Measurements from ENCODE around the gene MUC5B. TPM values are rescaled to one million over a fixed set of nuclear protein-coding genes. Genes with fewer than 3 reads are reported as not detected.

MUC5B gene
- total RNA-seq, 1 experiment from 2014 or later = 3.4 TPM

- no peaks in the 10 kb centered on the region for H3K9me3 Mint-ChIP-seq (ENCODE audit: low read depth, unreplicated experiment)
- no peak for DNase-seq
- CTCF ChIA-PET = no interaction called here
- no peaks in the 10 kb centered on the region for H3K4me1 Mint-ChIP-seq (ENCODE audit: low read depth, unreplicated experiment)
- H3K27me3 Mint-ChIP-seq (ENCODE audit: unreplicated experiment) = no peaks in the 10 kb centered on the region
- no peak overlapping the region for H3K4me3 Mint-ChIP-seq (ENCODE audit: low read depth, unreplicated experiment)
- intact Hi-C loops (cut with micrococcal nuclease; ENCODE audit: unreplicated experiment) = no loop called here
- peaks cover 26% of the 10 kb centered on the region for H3K36me3 Mint-ChIP-seq (ENCODE audit: insufficient read depth, unreplicated experiment)
- no TSS peak for BruUV-seq (replicated peaks)
- H3K27ac Mint-ChIP-seq (ENCODE audit: unreplicated experiment) = no peak overlapping the region
- TF ChIP-seq CTCF (IDR thresholded peaks at IDR 0.05; ENCODE audit: unreplicated experiment) = no peak
Measured at GRCh38 chr11:1288426-1289151, 65.7 kb downstream of the MUC5B start.

- TF ChIP-seq CTCF (IDR thresholded peaks at IDR 0.05; ENCODE audit: unreplicated experiment) = no peak
- BruUV-seq (replicated peaks) = no TSS peak
- Mint-ChIP-seq H3K9me3 (ENCODE audit: low read depth, unreplicated experiment) (no peaks in the 10 kb centered on the region), H3K4me3 (ENCODE audit: low read depth, unreplicated experiment) (no peak overlapping the region), H3K27ac (ENCODE audit: unreplicated experiment) (no peak overlapping the region), H3K27me3 (ENCODE audit: unreplicated experiment) (no peaks in the 10 kb centered on the region), H3K4me1 (ENCODE audit: low read depth, unreplicated experiment) (no peaks in the 10 kb centered on the region), H3K36me3 (ENCODE audit: insufficient read depth, unreplicated experiment) (peaks cover 27% of the 10 kb centered on the region)
- CTCF ChIA-PET = interaction anchor here (0.6 kb wide), 1 partner anchor 1583 kb away, joined by 3 read pairs; no protein-coding TSS in a partner anchor
- DNase-seq = no peak
- intact Hi-C loops (cut with micrococcal nuclease; ENCODE audit: unreplicated experiment) = no loop called here
Measured at GRCh38 chr11:1289211-1289935, 66.5 kb downstream of the MUC5B start.

GRCh38 chr11:1290052-1291040, 67.5 kb downstream of the MUC5B start:
- no peak for DNase-seq
- Mint-ChIP-seq H3K27ac (ENCODE audit: unreplicated experiment) (no peak overlapping the region), H3K9me3 (ENCODE audit: low read depth, unreplicated experiment) (no peaks in the 10 kb centered on the region), H3K4me1 (ENCODE audit: low read depth, unreplicated experiment) (no peaks in the 10 kb centered on the region), H3K36me3 (ENCODE audit: insufficient read depth, unreplicated experiment) (peaks cover 20% of the 10 kb centered on the region), H3K4me3 (ENCODE audit: low read depth, unreplicated experiment) (no peak overlapping the region), H3K27me3 (ENCODE audit: unreplicated experiment) (no peaks in the 10 kb centered on the region)
- BruUV-seq (replicated peaks) = no TSS peak
- no peak for TF ChIP-seq CTCF (IDR thresholded peaks at IDR 0.05; ENCODE audit: unreplicated experiment)
- intact Hi-C loops (cut with micrococcal nuclease; ENCODE audit: unreplicated experiment) = no loop called here
- CTCF ChIA-PET = interaction anchor here (0.6 kb wide), 1 partner anchor 1582 kb away, joined by 3 read pairs; no protein-coding TSS in a partner anchor

GRCh38 chr11:1291295-1292017, 68.6 kb downstream of the MUC5B start:
- Mint-ChIP-seq H3K4me1 (ENCODE audit: low read depth, unreplicated experiment) (no peaks in the 10 kb centered on the region), H3K36me3 (ENCODE audit: insufficient read depth, unreplicated experiment) (peaks cover 20% of the 10 kb centered on the region), H3K27me3 (ENCODE audit: unreplicated experiment) (no peaks in the 10 kb centered on the region), H3K4me3 (ENCODE audit: low read depth, unreplicated experiment) (no peak overlapping the region), H3K27ac (ENCODE audit: unreplicated experiment) (no peak overlapping the region), H3K9me3 (ENCODE audit: low read depth, unreplicated experiment) (no peaks in the 10 kb centered on the region)
- intact Hi-C loops (cut with micrococcal nuclease; ENCODE audit: unreplicated experiment) = no loop called here
- CTCF ChIA-PET = no interaction called here
- no peak for TF ChIP-seq CTCF (IDR thresholded peaks at IDR 0.05; ENCODE audit: unreplicated experiment)
- no TSS peak for BruUV-seq (replicated peaks)
- no peak for DNase-seq
